CD8-positive, alpha-beta memory T cell (primary cell): ENCODE results near the gene MEAK7. TPM values are rescaled to one million over a fixed set of nuclear protein-coding genes. Genes with fewer than 3 reads are reported as not detected.

Experiments
- CTCF ChIA-PET: fragments of 350-600 bp; sonication (Branson Sonifier 250); formaldehyde crosslinking; loops from one replicate; lab custom pipeline; 2021; ENCODE audit warnings: antibody characterized with exemption; lab: Charles Lee
- POLR2A ChIA-PET: fragments of 350-600 bp; sonication (Branson Sonifier 250); formaldehyde crosslinking; loops from one replicate; lab custom pipeline; 2021; ENCODE audit warnings: antibody characterized with exemption; lab: Charles Lee
- DNase-seq, 5 donors: peaks; one replicate each; pipeline versions ENCODE4 v3.0.0 to v3.0.0-alpha.2; 2020 to 2022; ENCODE audit warnings: mixed read lengths in 1 of 5
- H3K27ac ChIP-seq: one replicate; pipeline ENCODE4 v1.7.0; 2013; ENCODE audit warnings: low read depth, mild to moderate bottlenecking, low read length, moderate library complexity
- H3K27me3 ChIP-seq: 2 replicates; pipeline ENCODE4 v1.7.0; 2013; ENCODE audit warnings: low read length, mild to moderate bottlenecking; ENCODE audit not compliant: insufficient read depth, poor library complexity, severe bottlenecking
- H3K36me3 ChIP-seq: 2 replicates; pipeline ENCODE4 v1.7.0; 2013; ENCODE audit warnings: mild to moderate bottlenecking, low read length, moderate library complexity; ENCODE audit not compliant: insufficient read depth
- H3K4me1 ChIP-seq: 2 replicates; pipeline ENCODE4 v1.7.0; 2013; ENCODE audit warnings: mild to moderate bottlenecking, low read length, moderate library complexity; ENCODE audit not compliant: insufficient read depth
- H3K4me3 ChIP-seq: 2 replicates; pipeline ENCODE4 v1.7.0; 2013; ENCODE audit warnings: mild to moderate bottlenecking, low read length
- H3K9me3 ChIP-seq: 2 replicates; pipeline ENCODE4 v1.7.0; 2013; ENCODE audit warnings: mild to moderate bottlenecking, low read length
- H3K27ac Mint-ChIP-seq, 8 donors: one replicate each; pipeline ENCODE4 v1.8.0; 2020 to 2021; ENCODE audit warnings: mixed read lengths in 8 of 8, mild to moderate bottlenecking in 6 of 8, inconsistent platforms in 3 of 8, moderate library complexity in 3 of 8
- H3K27me3 Mint-ChIP-seq, 2 donors: one replicate each; pipeline ENCODE4 v1.8.0; 2020 to 2021; ENCODE audit warnings: mixed read lengths in 2 of 2, mild to moderate bottlenecking in 1 of 2, moderate library complexity in 1 of 2
- H3K36me3 Mint-ChIP-seq, 3 donors: one replicate each; pipeline ENCODE4 v1.8.0; 2020 to 2021; ENCODE audit warnings: mixed read lengths in 3 of 3, inconsistent platforms in 1 of 3, mild to moderate bottlenecking in 1 of 3
- H3K4me1 Mint-ChIP-seq, 3 donors: one replicate each; pipeline ENCODE4 v1.8.0; 2020 to 2021; ENCODE audit warnings: mixed read lengths in 3 of 3, inconsistent platforms in 1 of 3, mild to moderate bottlenecking in 1 of 3
- H3K4me3 Mint-ChIP-seq, 7 donors: one replicate each; pipeline ENCODE4 v1.8.0; 2020 to 2021; ENCODE audit warnings: mixed read lengths in 7 of 7, mild to moderate bottlenecking in 6 of 7, moderate library complexity in 4 of 7, inconsistent platforms in 2 of 7
- H3K9me3 Mint-ChIP-seq, 5 donors: one replicate each; pipeline ENCODE4 v1.8.0; 2020 to 2022; ENCODE audit warnings: mixed read lengths in 5 of 5, mild to moderate bottlenecking in 3 of 5, moderate library complexity in 2 of 5, inconsistent platforms in 1 of 5
- polyA plus RNA-seq: library from polyadenylated mRNA; unstranded; fragments of 300-500 nt; fragmentation: Illumina TruSeq; gene quantifications from one replicate; pipeline ENCODE4 v1.2.3, GENCODE V29; 2021
- total RNA-seq, 2 experiments: library from RNA; stranded (reverse); gene quantifications; one replicate each; pipeline ENCODE4 v1.2.3, GENCODE V29; 2021

Gene MEAK7
- total and polyA plus RNA-seq, 3 experiments from 2014 or later = 6.7 to 7.8 (median 7.7) TPM

DNA sequence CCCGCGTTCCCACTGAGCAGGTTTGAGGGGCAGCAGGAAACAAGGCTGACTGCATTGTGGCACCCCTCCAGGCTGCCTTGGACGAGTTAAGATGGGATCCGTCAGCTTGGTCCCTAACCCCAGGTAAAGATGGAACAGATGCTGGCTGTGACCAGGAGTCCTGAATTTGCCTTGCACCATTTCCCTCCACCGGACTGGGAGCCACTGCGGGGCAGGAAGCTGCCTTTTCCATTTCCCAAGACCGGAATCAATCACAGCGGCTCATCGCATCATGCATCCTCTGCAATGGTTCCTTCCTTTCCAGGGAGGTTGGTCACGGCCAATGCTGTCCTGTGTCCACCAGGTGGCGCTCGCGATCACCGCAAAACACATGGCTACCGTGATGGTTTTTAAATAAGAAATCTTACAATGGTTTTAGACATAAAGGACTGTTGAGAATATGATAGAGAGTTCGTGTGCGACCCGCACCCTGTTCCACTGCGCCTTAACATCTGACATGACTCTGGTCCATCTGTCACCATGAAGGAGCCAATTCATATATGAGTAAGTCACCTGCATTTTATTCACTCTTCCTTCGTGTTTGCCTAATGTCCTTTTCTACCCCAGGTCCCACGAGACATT lies 6.8 kb upstream of the MEAK7 start:
- Histone ChIP-seq H3K27ac (no peak overlapping the region), H3K9me3 (no peaks in the 10 kb centered on the region), H3K4me1 (peaks cover 85% of the 10 kb centered on the region), H3K4me3 (peak overlapping the region; percentile 4), H3K36me3 (no peaks in the 10 kb centered on the region), H3K27me3 (no peaks in the 10 kb centered on the region)
- CTCF ChIA-PET = interaction anchor here (0.8 to 8.8 kb wide), 29 partner anchors 9 to 229 kb away, joined by 3 to 118 read pairs (median 5); no protein-coding TSS in a partner anchor
- POLR2A ChIA-PET = interaction anchor here (0.6 to 1.6 kb wide), 6 partner anchors 38 to 138 kb away, joined by 3 to 12 read pairs (median 3); no protein-coding TSS in a partner anchor
- Mint-ChIP-seq H3K4me3 (peak overlapping the region; percentile 7 to 57 (median 16)), H3K36me3 (peaks cover 0 to 2% (median 0%) of the 10 kb centered on the region in 3 donors), H3K27ac (peak overlapping the region in 7 of 8 donors; percentile 50 to 92 (median 83)), H3K4me1 (peaks cover 57 to 71% (median 70%) of the 10 kb centered on the region in 3 donors), H3K27me3 (peaks cover 0 to 4% of the 10 kb centered on the region in 2 donors), H3K9me3 (no peaks in the 10 kb centered on the region)
- DNase-seq = peak; percentile 65 to 89 (median 81)

GRCh38 chr16:84509032-84509950 lies 4.8 kb upstream of the MEAK7 start:
- H3K4me3 Mint-ChIP-seq = no peak overlapping the region
- no peaks in the 10 kb centered on the region for H3K9me3 Mint-ChIP-seq
- Histone ChIP-seq H3K9me3 (no peaks in the 10 kb centered on the region), H3K4me1 (peaks cover 80% of the 10 kb centered on the region), H3K36me3 (no peaks in the 10 kb centered on the region), H3K4me3 (no peak overlapping the region), H3K27me3 (no peaks in the 10 kb centered on the region), H3K27ac (no peak overlapping the region)
- peaks cover 54 to 73% (median 66%) of the 10 kb centered on the region in 3 donors for H3K4me1 Mint-ChIP-seq
- H3K27ac Mint-ChIP-seq = peak overlapping the region in 3 of 8 donors; percentile 2 to 76 (median 73)
- ChIA-PET CTCF (interaction anchor here (1.6 to 8.8 kb wide), 8 partner anchors 11 to 231 kb away, joined by 3 to 118 read pairs (median 7); no protein-coding TSS in a partner anchor), POLR2A (interaction anchor here (0.7 kb wide), 1 partner anchor 135 kb away, joined by 5 read pairs; no protein-coding TSS in a partner anchor)
- peaks cover 0 to 2% (median 2%) of the 10 kb centered on the region in 3 donors for H3K36me3 Mint-ChIP-seq
- H3K27me3 Mint-ChIP-seq = peaks cover 0 to 4% of the 10 kb centered on the region in 2 donors
- DNase-seq = no peak

DNA sequence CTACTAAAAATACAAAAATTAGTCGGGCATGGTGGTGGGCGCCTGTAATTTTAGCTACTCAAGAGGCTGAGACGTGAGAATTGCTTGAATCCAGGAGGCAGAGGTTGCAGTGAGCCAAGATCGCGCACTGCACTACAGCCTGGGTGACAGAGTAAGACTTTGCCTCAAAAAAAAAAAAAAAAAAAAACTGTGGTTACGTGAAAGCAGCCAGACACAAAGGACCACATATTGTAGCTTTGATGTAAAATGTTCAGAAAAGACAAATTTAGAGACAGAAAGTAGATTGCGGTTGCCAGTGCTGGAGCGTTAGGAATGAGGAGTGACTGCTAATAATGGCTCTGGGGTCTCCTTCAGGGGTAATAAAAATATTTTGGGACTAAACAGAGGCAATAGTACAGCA lies 4.0 kb upstream of the MEAK7 start:
- Mint-ChIP-seq H3K4me3 (peak overlapping the region in 6 of 7 donors; percentile 12 to 68 (median 28)), H3K4me1 (peaks cover 51 to 73% (median 58%) of the 10 kb centered on the region in 3 donors), H3K36me3 (peaks cover 0 to 2% (median 2%) of the 10 kb centered on the region in 3 donors), H3K27me3 (peaks cover 0 to 4% of the 10 kb centered on the region in 2 donors), H3K9me3 (no peaks in the 10 kb centered on the region), H3K27ac (peak overlapping the region in 6 of 8 donors; percentile 1 to 76 (median 29))
- peak in 2 of 5 donors; percentile 24 to 52 for DNase-seq
- Histone ChIP-seq H3K9me3 (no peaks in the 10 kb centered on the region), H3K27me3 (no peaks in the 10 kb centered on the region), H3K4me1 (peaks cover 79% of the 10 kb centered on the region), H3K27ac (no peak overlapping the region), H3K36me3 (no peaks in the 10 kb centered on the region), H3K4me3 (no peak overlapping the region)
- CTCF ChIA-PET = interaction anchor here (0.9 to 6.7 kb wide), 9 partner anchors 11 to 218 kb away, joined by 3 to 69 read pairs (median 4); partner anchors contain the start of gene KLHL36
- POLR2A ChIA-PET = interaction anchor here (0.7 kb wide), 1 partner anchor 136 kb away, joined by 5 read pairs; no protein-coding TSS in a partner anchor

- Mint-ChIP-seq H3K4me1 (peaks cover 49 to 75% (median 62%) of the 10 kb centered on the region in 3 donors), H3K36me3 (peaks cover 0 to 4% (median 2%) of the 10 kb centered on the region in 3 donors), H3K9me3 (no peaks in the 10 kb centered on the region), H3K4me3 (peak overlapping the region; percentile 33 to 88 (median 74)), H3K27me3 (peaks cover 0 to 4% of the 10 kb centered on the region in 2 donors), H3K27ac (peak overlapping the region in 6 of 8 donors; percentile 54 to 85 (median 74))
- H3K36me3 ChIP-seq = no peaks in the 10 kb centered on the region
- H3K27me3 ChIP-seq = no peaks in the 10 kb centered on the region
- no peak overlapping the region for H3K27ac ChIP-seq
- peak overlapping the region; percentile 19 for H3K4me3 ChIP-seq
- peaks cover 70% of the 10 kb centered on the region for H3K4me1 ChIP-seq
- no peaks in the 10 kb centered on the region for H3K9me3 ChIP-seq
- DNase-seq = peak in 1 of 5 donors; percentile 10
- POLR2A ChIA-PET = interaction anchor here (1.2 to 1.6 kb wide), 3 partner anchors 45 to 141 kb away, joined by 4 to 6 read pairs (median 5); partner anchors contain the start of genes COTL1 and KLHL36
- CTCF ChIA-PET = interaction anchor here (0.9 to 6.7 kb wide), 36 partner anchors 8 to 550 kb away, joined by 3 to 69 read pairs (median 5); partner anchors contain the start of gene KLHL36
Measured at GRCh38 chr16:84507011-84507982, 2.8 kb upstream of the MEAK7 start.

DNA sequence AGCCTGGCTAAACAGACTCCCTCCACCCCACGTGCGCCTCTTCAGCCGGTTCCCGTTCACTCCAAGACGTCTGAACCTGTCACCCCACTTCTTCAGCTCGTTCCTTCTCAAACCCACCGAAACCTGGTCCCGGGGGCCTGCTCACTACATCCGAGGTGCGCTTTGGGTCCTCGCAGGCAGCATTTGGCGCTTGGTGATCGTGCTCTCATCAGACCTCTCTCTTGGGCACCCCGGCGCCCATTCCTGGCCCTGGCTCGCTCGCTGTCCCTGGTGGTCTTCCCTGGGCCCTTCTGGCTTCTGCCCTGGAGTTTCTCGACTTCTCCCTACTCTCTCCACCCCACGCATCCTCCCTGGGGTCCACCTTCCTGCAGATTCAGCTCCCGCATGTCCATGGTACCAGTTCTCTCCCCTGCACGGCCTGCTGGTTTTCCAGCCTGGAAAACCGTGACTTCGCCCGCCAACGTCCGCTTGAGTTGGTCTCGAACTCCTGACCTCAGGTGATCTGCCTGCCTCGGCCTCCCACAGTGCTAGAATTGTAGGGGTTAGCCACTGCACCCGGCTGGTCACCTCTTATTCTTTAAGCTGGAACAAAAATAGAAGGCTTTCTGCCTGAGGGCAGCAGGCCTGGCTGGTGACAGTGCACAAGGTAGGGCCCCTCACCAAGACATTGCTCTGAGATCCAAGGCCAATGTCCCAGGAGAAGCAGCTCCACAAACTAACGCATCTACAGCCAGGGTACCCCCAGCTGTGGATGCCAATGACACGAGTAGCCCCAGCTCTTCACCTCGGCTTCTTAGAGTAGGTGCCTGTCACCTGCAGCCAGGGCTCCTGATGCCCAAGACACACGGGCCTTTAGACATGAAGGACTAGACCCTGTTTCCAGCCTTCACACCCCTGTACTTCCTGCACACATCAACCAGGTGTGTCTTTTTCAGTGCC lies 1.1 kb upstream of the MEAK7 start:
- Mint-ChIP-seq H3K4me3 (peak overlapping the region; percentile 83 to 96 (median 88)), H3K9me3 (no peaks in the 10 kb centered on the region), H3K36me3 (peaks cover 0 to 4% (median 3%) of the 10 kb centered on the region in 3 donors), H3K27ac (peak overlapping the region in 7 of 8 donors; percentile 71 to 97 (median 88)), H3K27me3 (no peaks in the 10 kb centered on the region), H3K4me1 (peaks cover 40 to 62% (median 47%) of the 10 kb centered on the region in 3 donors)
- DNase-seq = no peak
- H3K9me3 ChIP-seq = no peaks in the 10 kb centered on the region
- no peaks in the 10 kb centered on the region for H3K36me3 ChIP-seq
- CTCF ChIA-PET = interaction anchor here (0.6 to 6.7 kb wide), 37 partner anchors 9 to 549 kb away, joined by 3 to 69 read pairs (median 5); partner anchors contain the start of genes COTL1, KLHL36 and TAF1C
- peak overlapping the region; percentile 73 for H3K27ac ChIP-seq
- POLR2A ChIA-PET = interaction anchor here (0.5 to 1.6 kb wide), 7 partner anchors 9 to 112 kb away, joined by 3 to 6 read pairs (median 4); partner anchors contain the start of gene COTL1
- H3K4me1 ChIP-seq = peaks cover 56% of the 10 kb centered on the region
- peak overlapping the region; percentile 95 for H3K4me3 ChIP-seq
- no peaks in the 10 kb centered on the region for H3K27me3 ChIP-seq

- no peaks in the 10 kb centered on the region for H3K9me3 Mint-ChIP-seq
- ChIA-PET POLR2A (no interaction called here), CTCF (interaction anchor here (6.7 kb wide), 1 partner anchor 119 kb away, joined by 69 read pairs; no protein-coding TSS in a partner anchor)
- Histone ChIP-seq H3K9me3 (no peaks in the 10 kb centered on the region), H3K36me3 (no peaks in the 10 kb centered on the region), H3K27ac (peak overlapping the region; percentile 73), H3K4me1 (peaks cover 50% of the 10 kb centered on the region), H3K27me3 (no peaks in the 10 kb centered on the region), H3K4me3 (peak overlapping the region; percentile 95)
- H3K4me1 Mint-ChIP-seq = peaks cover 40 to 62% (median 51%) of the 10 kb centered on the region in 3 donors
- no peaks in the 10 kb centered on the region for H3K27me3 Mint-ChIP-seq
- H3K27ac Mint-ChIP-seq = peak overlapping the region in 5 of 8 donors; percentile 52 to 91 (median 72)
- peak overlapping the region; percentile 83 to 96 (median 88) for H3K4me3 Mint-ChIP-seq
- peaks cover 0 to 14% (median 1%) of the 10 kb centered on the region in 3 donors for H3K36me3 Mint-ChIP-seq
- no peak for DNase-seq
Measured at GRCh38 chr16:84503751-84504395, 586 bp downstream of the MEAK7 start.
